Ascending aorta (tissue), 2 donors: ENCODE measurements around the gene ISL1. TPM values are rescaled to one million over a fixed set of nuclear protein-coding genes. Genes with fewer than 3 reads are reported as not detected.

Source experiments
- DNase-seq, 2 donors: peaks; one replicate each; pipeline ENCODE4 v3.0.0-alpha.2; 2019; ENCODE audit warnings: low spot score in 2 of 2
- H3K27ac ChIP-seq, 2 donors: fragments of 200-600 bp; sonication (generic); one replicate each; pipeline ENCODE4 v1.5.1; 2016 to 2017; ENCODE audit warnings: mild to moderate bottlenecking in 1 of 2
- H3K27me3 ChIP-seq: fragments of 200-600 bp; sonication (generic); one replicate; pipeline ENCODE4 v1.5.1; 2017
- H3K36me3 ChIP-seq, 2 donors: fragments of 200-600 bp; sonication (generic); one replicate each; pipeline ENCODE4 v1.5.1; 2016
- H3K4me1 ChIP-seq, 2 donors: fragments of 200-600 bp; sonication (generic); one replicate each; pipeline ENCODE4 v1.5.1; 2016 to 2017; ENCODE audit warnings: mild to moderate bottlenecking in 1 of 2
- H3K4me3 ChIP-seq, 2 donors: fragments of 200-600 bp; sonication (generic); one replicate each; pipeline ENCODE4 v1.5.1; 2016 to 2017; ENCODE audit warnings: mild to moderate bottlenecking in 1 of 2
- H3K9me3 ChIP-seq, 2 donors: fragments of 200-600 bp; sonication (generic); one replicate each; pipeline ENCODE4 v1.5.1; 2016
- intact Hi-C: fragments of 100-400 bp; cut with DNase I; formaldehyde crosslinking; loops from one replicate; pipeline ENCODE4 v1.15.1; 2023
- total RNA-seq: library from RNA; depleted of rRNA; stranded (reverse); fragments of >200 nt; gene quantifications from one replicate; pipeline ENCODE4 v1.1.0, GENCODE V29; 2016
- TF ChIP-seq, protein P1 (sequence below), 3 experiments: fragments of 200-600 bp in 2 of 3; fragments of 450-650 bp in 1 of 3; sonication (generic) in 2 of 3; IDR thresholded peaks; one replicate each; pipeline ENCODE4 v1.5.1; 2016 to 2019; ENCODE audit warnings: antibody characterized with exemption in 3 of 3, mild to moderate bottlenecking in 1 of 3, moderate library complexity in 1 of 3

Gene ISL1
- total RNA-seq, 1 donor from 2014 or later: not detected

DNA sequence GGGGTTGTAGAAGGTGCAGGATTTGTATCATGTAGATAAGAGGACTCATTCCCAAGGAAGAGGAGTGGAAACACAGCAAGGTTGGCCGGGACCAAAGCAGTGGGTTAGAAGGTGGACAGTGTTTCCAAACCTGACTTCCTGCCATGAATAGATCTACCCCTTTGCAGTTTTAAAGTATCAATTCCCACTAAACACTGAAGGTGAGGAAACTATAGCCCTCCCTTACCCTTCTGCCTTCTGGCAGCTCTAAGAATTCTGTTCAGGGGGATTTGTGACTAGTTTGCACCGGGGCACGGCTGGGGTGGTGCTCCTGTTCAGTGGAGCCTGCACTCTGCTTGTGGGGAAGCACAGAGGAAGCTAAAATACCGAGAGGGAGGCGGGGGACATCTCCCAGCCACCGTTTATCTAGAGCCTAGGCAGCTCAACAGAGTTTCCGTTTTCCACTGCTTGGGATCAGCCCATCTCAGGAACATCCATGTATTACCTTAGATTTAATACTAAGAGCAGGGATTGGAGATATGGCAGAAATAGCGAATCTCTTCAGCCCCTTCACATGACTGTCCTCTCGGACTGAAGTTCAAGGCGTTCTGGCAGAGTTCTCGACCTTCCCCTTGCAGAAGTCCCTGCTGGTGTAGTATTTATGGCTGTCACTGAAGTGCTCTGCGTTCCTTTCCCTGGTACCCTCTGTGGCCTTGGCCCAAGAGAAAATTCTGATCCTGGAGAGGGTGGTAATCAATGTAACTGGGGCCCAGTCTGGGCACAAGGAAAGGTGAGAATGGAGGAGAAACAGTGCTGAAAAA is 5.4 kb downstream of the ISL1 start:
- Histone ChIP-seq H3K4me3 (peak overlapping the region; percentile 27 to 45), H3K27ac (no peak overlapping the region), H3K36me3 (no peaks in the 10 kb centered on the region), H3K4me1 (peaks cover 0 to 6% of the 10 kb centered on the region in 2 donors), H3K27me3 (no peaks in the 10 kb centered on the region), H3K9me3 (no peaks in the 10 kb centered on the region)
- DNase-seq: no peak
- intact Hi-C loops: no loop called here
- TF ChIP-seq, protein P1, sequence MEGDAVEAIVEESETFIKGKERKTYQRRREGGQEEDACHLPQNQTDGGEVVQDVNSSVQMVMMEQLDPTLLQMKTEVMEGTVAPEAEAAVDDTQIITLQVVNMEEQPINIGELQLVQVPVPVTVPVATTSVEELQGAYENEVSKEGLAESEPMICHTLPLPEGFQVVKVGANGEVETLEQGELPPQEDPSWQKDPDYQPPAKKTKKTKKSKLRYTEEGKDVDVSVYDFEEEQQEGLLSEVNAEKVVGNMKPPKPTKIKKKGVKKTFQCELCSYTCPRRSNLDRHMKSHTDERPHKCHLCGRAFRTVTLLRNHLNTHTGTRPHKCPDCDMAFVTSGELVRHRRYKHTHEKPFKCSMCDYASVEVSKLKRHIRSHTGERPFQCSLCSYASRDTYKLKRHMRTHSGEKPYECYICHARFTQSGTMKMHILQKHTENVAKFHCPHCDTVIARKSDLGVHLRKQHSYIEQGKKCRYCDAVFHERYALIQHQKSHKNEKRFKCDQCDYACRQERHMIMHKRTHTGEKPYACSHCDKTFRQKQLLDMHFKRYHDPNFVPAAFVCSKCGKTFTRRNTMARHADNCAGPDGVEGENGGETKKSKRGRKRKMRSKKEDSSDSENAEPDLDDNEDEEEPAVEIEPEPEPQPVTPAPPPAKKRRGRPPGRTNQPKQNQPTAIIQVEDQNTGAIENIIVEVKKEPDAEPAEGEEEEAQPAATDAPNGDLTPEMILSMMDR (IDR thresholded peaks at IDR 0.05): no peak

- intact Hi-C loops: no loop called here
- Histone ChIP-seq H3K36me3 (no peaks in the 10 kb centered on the region), H3K4me3 (peak overlapping the region; percentile 27 to 45), H3K27me3 (no peaks in the 10 kb centered on the region), H3K4me1 (peaks cover 0 to 6% of the 10 kb centered on the region in 2 donors), H3K27ac (no peak overlapping the region), H3K9me3 (no peaks in the 10 kb centered on the region)
- TF ChIP-seq, protein P1 (IDR thresholded peaks at IDR 0.05): no peak
- no peak for DNase-seq
Observed at GRCh38 chr5:51389288-51389576, 6.0 kb downstream of the ISL1 start.

DNA sequence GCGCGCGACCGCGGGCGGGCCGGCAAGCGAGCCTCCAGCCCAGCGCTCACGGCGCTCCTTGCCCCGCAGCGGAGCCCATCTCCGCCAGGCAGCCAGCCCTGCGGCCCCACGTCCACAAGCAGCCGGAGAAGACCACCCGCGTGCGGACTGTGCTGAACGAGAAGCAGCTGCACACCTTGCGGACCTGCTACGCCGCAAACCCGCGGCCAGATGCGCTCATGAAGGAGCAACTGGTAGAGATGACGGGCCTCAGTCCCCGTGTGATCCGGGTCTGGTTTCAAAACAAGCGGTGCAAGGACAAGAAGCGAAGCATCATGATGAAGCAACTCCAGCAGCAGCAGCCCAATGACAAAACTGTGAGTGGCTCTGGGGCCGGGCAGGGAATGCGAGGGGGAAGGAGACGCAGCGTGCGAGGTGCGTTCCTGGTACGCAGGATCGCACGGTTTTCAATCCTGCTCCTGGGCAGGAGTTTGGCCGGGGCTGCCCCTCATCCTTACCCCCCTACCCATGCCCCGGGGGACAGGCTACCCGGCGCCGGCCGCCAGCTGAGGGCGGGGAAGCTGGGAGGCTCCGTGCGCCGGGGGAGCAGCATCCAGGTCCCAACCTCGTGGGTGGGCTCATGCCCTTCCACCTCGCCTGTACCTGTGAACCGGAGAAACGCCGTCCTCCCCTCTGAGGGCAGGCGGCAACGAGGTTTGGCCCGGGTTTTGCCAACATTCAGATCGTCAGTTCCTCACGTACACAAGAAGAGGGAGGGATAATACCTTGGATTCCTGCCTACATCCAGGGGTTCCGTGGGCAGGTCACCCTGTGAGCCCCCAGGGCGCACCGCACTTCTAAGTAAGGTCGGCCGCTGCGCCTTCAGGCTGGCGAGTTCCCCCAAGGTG is 6.6 kb downstream of the ISL1 start:
- no peaks in the 10 kb centered on the region for H3K36me3 ChIP-seq
- no peaks in the 10 kb centered on the region for H3K9me3 ChIP-seq
- no peak overlapping the region for H3K27ac ChIP-seq
- TF ChIP-seq, protein P1 (IDR thresholded peaks at IDR 0.05): no peak
- no peak for DNase-seq
- peak overlapping the region; percentile 27 to 45 for H3K4me3 ChIP-seq
- intact Hi-C loops: no loop called here
- peaks cover 0 to 6% of the 10 kb centered on the region in 2 donors for H3K4me1 ChIP-seq
- no peaks in the 10 kb centered on the region for H3K27me3 ChIP-seq

DNA sequence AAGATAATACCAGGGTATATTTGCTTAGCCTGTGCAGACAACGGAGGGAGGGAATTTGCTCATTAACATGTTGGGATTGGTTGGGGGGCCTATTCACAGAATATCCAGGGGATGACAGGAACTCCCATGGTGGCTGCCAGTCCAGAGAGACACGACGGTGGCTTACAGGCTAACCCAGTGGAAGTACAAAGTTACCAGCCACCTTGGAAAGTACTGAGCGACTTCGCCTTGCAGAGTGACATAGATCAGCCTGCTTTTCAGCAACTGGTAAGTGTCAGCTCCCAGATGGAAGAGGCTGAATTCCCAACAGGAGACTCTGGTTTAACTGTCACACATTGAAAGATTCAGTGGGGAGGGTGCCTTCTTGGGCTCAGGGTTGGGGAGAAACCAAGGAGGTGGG is 7.9 kb downstream of the ISL1 start:
- TF ChIP-seq, protein P1 (IDR thresholded peaks at IDR 0.05): no peak
- intact Hi-C loops: no loop called here
- no peaks in the 10 kb centered on the region for H3K9me3 ChIP-seq
- no peak overlapping the region for H3K27ac ChIP-seq
- no peaks in the 10 kb centered on the region for H3K27me3 ChIP-seq
- H3K4me1 ChIP-seq: peaks cover 0 to 6% of the 10 kb centered on the region in 2 donors
- H3K36me3 ChIP-seq: no peaks in the 10 kb centered on the region
- no peak overlapping the region for H3K4me3 ChIP-seq
- DNase-seq: no peak

GRCh38 chr5:51392689-51393199 is 9.5 kb downstream of the ISL1 start:
- no peaks in the 10 kb centered on the region for H3K27me3 ChIP-seq
- no peaks in the 10 kb centered on the region for H3K36me3 ChIP-seq
- H3K27ac ChIP-seq: no peak overlapping the region
- intact Hi-C loops: no loop called here
- TF ChIP-seq, protein P1 (IDR thresholded peaks at IDR 0.05): no peak
- H3K4me3 ChIP-seq: no peak overlapping the region
- peaks cover 0 to 6% of the 10 kb centered on the region in 2 donors for H3K4me1 ChIP-seq
- H3K9me3 ChIP-seq: no peaks in the 10 kb centered on the region
- no peak for DNase-seq
